ENCODE results near the gene PANK3.
"Not testable (repeated sequence)": the region's sequence is repeated elsewhere in the genome, so short reads cannot be mapped to it uniquely, and the experiment has no call there.

PANK3 gene

DNA sequence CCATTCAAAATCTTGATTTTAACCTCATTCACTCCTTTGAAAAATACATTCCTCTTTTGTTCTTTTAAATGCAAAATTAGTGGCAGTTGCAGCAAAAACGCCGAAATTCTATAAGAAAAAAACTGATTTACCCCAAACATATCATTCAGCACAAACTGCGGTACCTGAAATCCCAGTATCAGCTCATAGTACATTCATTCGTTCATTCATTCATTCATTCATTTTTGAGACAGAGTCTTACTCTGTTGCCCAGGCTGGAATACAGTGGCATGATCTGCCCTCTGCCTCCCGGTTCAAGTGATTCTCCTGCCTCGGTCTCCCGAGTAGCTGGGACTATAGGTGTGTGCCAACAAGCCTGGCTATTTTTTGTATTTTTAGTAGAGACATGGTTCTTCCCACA, 29.6 kb downstream of the PANK3 start:
- no peak for DNase-seq

DNA sequence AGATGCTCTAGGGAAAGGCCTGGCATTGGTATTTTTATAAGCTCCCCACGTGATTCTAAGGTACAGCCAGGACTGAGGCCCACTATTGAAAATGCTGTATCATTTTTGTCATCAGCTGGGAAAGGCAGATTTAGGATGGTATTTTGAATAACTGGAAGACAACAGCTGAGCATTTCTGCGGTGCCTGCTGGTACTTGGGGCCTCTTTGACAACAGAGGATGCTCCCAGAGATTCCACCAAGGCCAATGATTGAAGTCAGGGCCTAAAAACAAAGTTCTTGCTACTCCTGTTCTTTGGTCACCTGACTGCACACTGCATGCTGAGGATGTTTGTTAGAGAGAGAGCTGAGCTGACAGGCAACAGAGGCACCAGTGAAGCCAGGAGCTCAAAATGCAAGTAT, 42.0 kb downstream of the PANK3 start:
- no peak for DNase-seq

DNA sequence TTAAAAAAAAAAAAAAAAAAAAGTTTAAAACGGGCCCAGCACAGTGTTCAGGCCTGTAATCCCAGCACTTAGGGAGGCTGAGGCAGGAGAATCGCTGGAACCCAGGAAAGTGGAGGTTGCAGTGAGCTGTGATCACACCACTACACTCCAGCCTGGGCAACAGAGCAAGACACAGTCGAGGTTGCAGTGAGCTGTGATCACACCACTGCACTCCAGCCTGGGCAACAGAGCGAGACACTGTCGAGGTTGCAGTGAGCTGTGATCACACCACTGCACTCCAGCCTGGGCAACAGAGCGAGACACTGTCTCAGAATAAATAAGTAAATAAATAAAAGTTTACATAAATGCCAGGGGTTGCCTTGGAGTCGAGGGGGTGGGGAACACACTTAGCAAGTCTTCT, 44.8 kb downstream of the PANK3 start:
- not testable (repeated sequence) for DNase-seq

DNA sequence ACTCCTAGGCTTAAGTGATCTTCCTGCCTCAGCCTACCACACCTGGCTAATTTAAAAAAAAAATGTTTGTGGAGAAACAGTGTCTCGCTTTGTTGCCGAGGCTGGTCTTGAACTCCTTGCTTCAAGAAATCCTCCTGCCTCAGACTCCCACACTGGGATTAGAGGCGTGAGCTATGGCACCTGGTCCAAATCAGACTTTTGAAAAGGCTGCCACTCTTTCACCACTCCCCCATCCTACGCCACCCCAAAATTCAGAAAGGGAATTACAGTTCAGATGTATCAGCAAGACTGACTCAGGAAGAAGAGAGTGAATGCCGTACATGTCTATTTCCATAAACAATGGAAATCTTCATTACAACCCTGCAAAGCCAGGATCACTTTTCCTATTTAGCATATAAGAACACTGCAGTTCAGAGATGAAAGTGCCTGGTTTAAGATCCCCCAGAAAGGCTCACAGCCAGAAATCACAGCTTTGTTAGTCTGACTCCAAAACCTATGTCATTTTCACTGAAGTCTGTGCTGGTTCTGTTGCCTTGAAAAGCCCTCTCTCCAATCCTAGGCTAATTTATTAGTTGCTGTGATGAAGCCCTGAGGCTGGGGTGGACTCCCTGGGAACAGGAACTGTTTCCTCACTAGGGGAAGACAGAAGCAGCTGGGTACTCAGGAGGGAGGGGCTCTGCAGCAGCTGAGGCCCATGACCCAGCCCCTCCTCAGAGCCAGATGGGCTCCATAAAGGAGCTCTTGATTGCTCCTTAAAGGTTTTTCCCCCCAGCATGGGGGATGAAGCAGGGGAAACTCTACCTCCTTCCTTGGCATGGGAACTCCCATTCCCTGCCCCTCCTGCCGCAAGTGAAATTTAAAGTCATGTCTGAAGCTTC, 46.9 kb downstream of the PANK3 start:
- DNase-seq: no peak

DNA sequence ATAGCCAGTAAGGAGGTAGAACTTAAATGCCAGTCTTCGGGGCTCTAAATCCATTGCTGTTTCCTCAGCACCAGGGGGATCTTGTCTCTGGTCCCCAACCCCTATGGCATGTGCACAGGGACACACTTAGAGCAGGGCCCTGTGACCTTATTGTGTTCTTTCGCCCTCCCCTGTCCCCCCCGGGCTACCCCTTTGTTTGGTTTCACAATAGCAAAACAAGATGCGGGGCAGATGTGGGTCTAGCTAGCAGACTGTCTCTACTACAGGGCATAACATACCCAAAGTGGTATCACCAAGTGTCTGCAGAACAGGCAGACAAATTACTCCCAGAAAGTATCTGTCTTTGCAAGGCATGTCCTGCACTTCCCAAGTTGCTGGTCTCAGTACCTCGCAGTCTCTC, 48.0 kb downstream of the PANK3 start:
- DNase-seq: no peak

DNA sequence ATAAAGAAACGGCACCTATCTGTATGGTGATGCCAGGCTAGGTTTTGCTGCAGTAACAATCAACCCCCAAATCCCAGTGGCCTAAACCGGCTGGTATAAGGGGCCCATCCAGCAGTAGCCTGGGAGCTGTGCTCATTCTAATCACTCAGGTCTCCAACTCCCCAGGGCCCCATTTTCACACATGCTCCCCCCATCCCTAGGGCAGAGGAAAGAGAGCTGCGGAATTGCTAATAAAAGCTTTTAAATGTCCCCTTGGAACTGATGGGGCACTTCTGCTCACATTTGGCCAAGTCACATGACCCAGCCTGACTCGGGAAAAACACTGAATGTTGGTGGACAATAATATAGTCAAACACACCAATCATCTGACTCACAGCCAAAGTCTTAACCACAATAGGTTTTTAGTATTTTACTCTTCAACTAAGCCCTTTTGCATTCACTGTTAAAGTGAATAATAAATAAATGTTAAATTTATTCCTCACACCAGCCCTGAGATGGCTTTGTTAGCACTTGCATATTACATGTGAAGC, 48.5 kb downstream of the PANK3 start:
- no peak for DNase-seq

DNA sequence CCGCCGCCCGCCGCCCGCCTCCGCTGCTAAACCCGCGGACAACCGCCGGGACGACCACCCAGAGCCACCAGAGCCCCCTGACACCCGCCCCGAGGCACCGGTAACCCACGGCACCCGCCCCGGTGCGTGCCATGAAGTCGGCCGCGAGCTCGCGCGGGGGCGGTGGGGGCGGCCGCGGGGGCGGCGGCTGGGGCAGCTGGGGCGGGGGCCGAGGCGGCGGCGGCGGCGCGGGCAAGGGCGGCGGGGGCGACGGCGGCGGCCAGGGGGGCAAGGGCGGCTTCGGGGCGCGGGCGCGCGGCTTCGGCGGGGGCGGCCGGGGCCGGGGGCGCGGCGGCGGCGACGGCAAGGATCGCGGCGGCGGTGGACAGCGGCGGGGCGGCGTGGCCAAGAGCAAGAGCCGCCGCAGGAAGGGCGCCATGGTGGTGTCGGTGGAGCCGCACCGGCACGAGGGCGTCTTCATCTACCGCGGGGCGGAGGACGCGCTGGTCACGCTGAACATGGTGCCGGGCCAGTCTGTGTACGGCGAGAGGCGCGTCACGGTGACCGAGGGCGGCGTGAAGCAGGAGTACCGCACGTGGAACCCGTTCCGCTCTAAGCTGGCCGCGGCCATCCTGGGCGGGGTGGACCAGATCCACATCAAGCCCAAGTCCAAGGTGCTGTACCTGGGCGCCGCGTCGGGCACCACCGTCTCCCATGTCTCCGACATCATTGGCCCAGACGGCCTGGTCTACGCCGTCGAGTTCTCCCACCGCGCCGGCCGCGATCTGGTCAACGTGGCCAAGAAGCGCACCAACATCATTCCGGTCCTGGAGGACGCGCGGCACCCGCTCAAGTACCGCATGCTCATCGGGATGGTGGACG, 49.6 kb downstream of the PANK3 start:
- DNase-seq: no peak

DNA sequence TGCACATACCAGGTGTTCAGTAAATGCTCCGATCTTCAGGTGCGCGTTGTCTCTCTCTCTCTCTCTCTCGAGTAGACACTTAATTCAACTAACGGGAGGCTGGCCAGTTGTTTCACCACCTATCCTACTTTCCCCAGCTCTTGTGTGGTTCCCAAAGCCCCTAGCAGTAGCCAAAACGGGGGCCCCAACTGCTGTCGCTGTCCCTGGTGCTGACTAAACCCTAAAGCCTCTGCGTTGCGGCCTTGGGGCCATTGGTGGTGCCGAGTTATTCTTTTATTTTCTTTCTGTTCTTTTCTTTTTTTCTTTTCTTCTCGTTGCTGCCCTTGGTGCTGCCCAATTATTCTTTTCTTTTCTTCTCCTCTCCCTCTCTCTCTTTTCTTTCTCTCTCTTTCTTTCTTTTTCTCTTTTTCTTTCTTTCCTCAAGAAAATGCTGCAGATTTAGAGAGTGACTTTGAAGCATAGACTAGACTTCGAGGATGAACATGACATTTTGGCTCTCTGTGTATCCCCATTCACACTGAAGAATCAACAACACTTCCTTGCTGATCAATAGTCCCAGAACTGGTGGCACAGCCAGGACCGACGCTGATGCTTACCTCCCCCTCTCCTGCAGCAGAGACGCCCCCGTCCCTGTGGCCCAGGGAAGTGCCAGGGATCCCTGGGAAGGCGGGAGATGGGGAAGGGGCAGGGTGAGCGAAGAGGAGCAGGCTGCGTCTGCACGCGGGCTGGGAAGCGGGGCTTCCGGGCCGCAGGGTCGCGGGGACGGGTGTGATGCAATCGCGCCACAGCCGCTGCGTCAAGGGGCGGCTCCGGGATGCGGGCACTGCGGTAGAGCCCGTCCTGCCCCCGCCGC, 50.4 kb downstream of the PANK3 start, which contains the start of gene FBLL1:
TSS of gene FBLL1 (plus strand) at position 785 of the 853 bp plus-strand sequence. CDS start 200 bp downstream, outside the sequence.
- DNase-seq: peak; percentile 70

DNA sequence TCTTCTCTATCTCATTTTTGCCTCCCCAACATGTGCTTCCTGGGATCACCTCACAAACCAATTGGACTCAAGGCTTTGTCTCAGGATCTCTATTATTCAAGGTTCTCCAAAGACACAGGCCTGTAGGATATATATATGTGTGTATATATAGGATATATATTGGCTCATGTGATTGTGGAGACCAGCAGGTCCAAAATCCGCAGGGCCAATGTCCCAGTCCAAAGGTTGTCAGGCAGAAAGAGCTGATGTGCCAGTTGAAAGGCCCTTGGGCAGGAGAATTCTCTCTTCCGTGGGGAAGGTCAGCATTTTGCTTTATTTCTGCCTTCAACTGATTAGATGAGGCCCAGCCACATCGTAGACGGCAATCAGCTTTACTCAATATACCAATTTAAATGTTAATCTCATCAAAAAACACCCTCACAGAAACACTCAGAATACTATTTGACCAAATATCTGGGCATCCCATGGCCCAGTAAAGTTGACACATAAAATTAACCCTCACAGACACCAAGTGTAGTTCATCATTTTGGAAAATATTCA, 51.3 kb downstream of the PANK3 start:
- DNase-seq: no peak

DNA sequence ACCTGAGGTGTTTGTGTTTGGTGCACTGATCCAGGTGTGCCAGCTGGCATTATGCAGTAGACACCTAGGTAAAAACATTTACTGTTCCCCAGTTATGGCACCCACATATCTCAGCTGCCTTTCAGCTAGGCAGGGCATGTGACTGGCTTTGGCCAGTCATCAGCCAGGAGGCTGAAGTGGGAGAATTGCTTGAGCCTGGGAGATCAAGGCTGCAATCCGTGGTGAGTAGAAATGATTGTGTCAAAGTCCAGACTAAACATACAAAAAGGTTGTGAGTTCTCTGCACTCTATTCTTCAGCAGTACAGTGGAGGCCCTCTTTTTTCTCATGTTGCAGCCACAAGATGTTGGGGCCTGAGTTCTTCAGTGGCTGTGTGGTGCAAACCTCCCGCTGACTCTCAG, 53.3 kb downstream of the PANK3 start:
- no peak for DNase-seq

DNA sequence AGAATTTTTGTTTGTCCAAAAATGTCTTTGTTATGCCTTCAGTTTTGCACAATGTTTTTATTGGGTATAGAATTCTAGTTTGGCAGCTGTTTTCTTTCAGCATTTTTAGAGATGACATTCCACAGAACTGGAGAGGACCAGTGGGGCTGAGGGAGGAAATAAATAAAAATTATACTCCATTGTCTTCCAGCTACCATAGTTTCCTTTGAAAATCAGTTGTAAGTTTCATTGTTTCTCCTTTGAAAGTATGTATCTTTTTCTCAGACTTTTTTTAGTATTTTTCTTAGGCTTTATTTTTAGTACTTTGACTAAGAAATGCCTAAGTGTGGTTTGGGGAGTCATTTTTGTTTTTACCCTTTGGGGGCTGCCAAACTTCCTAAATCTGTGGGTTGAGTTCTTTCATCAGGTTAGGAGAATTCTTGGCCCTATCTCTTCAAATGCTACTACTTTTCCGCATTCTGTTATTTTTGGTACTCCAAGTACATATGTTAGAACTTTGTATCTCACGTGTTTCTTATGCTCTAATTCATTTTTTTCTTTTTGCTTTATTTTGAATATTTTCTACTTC, 65.2 kb downstream of the PANK3 start:
- DNase-seq: no peak

DNA sequence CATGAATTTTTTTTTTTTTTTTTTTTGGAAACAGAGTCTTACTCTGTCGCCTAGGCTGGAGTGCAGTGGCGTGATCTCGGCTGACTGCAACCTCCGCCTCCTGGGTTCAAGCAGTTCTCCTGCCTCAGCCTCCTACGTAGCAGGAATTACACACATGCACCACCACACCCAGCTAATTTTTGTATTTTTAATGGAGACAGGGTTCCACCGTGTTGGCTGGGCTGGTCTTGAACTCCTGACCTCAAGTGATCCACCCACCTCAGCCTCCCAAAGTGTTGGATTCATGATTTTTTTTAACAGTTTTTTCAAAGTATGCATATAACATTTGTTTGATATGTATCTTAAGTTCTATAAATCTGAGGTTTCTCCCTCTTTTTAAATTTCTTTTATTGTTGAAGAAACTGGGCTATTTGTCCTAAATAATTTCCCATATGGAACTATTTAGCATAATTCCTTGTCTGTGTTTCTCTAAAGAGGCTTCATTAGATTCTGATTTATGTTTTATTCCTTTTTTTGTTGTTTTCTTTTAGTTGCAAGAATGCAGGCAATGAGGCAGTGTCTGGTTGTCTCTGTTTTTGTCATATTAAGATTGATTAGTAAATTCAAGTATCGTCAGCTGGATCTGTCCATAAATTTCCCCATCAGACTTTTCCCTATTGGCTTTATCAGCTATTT, 76.5 kb downstream of the PANK3 start:
- DNase-seq: no peak
